SK-N-SH treated with all-trans-retinoic acid at 6 μM for 48 hours (cell line): Measurements from ENCODE around the gene SCYGR3.

Experiments
- ATAC-seq: fragments of 200-7000 bp; cut with Tn5 transposase; 3 replicates; pipeline ENCODE4 v1.9.1; 2020; ENCODE audit warnings: mild to moderate bottlenecking, moderate library complexity
- ARNTL ChIP-seq: fragments of 450-650 bp; formaldehyde crosslinking; IDR thresholded peaks from 2 replicates; pipeline ENCODE4 v1.5.0; 2020; ENCODE audit warnings: low read depth, mild to moderate bottlenecking, moderate library complexity, borderline replicate concordance
- BACH2 ChIP-seq: fragments of 250-450 bp; sonication (Bioruptor Pico); IDR thresholded peaks from 2 replicates; pipeline ENCODE4 v1.9.0; 2021; ENCODE audit warnings: mild to moderate bottlenecking, borderline replicate concordance
- CREB5 ChIP-seq: fragments of 250-450 bp; sonication (Bioruptor Pico); IDR thresholded peaks from 2 replicates; pipeline ENCODE4 v1.5.1; 2020; ENCODE audit warnings: low read depth, mild to moderate bottlenecking, moderate library complexity
- CSDC2 ChIP-seq: fragments of 250-450 bp; sonication (Bioruptor Pico); IDR thresholded peaks from 2 replicates; pipeline ENCODE4 v1.5.0; 2020; ENCODE audit warnings: mild to moderate bottlenecking, moderate library complexity
- CSRNP3 ChIP-seq: fragments of 250-450 bp; sonication (Bioruptor Pico); IDR thresholded peaks from 2 replicates; pipeline ENCODE4 v1.5.1; 2021; ENCODE audit warnings: mild to moderate bottlenecking, moderate library complexity
- ISL1 ChIP-seq: fragments of 250-450 bp; sonication (Bioruptor Pico); IDR thresholded peaks from 2 replicates; pipeline ENCODE4 v2.1.2; 2022; ENCODE audit warnings: mild to moderate bottlenecking, moderate library complexity
- PATZ1 ChIP-seq: fragments of 250-450 bp; sonication (Bioruptor Pico); IDR thresholded peaks from 2 replicates; pipeline ENCODE4 v1.8.0; 2020; ENCODE audit warnings: mild to moderate bottlenecking, moderate library complexity, borderline replicate concordance
- POU6F1 ChIP-seq: fragments of 250-450 bp; sonication (Bioruptor Pico); IDR thresholded peaks from 2 replicates; pipeline ENCODE4 v1.8.0; 2021; ENCODE audit warnings: low read depth, mild to moderate bottlenecking, moderate library complexity, borderline replicate concordance
- PPARA ChIP-seq: fragments of 250-450 bp; sonication (Bioruptor Pico); IDR thresholded peaks from 2 replicates; pipeline ENCODE4 v1.5.0; 2020; ENCODE audit warnings: mild to moderate bottlenecking, borderline replicate concordance
- RARB ChIP-seq: fragments of 250-450 bp; sonication (Bioruptor Pico); IDR thresholded peaks from 2 replicates; pipeline ENCODE4 v1.8.0; 2021; ENCODE audit warnings: mild to moderate bottlenecking, moderate library complexity
- SNAI2 ChIP-seq: fragments of 250-450 bp; sonication (Bioruptor Pico); IDR thresholded peaks from 2 replicates; pipeline ENCODE4 v1.5.0; 2020; ENCODE audit warnings: mild to moderate bottlenecking, moderate library complexity
- TCF4 ChIP-seq: fragments of 250-450 bp; sonication (Bioruptor Pico); IDR thresholded peaks from 2 replicates; pipeline ENCODE4 v1.8.0; 2021; ENCODE audit warnings: mild to moderate bottlenecking, moderate library complexity, borderline replicate concordance
- TOX ChIP-seq: fragments of 250-450 bp; sonication (Bioruptor Pico); IDR thresholded peaks from 2 replicates; pipeline ENCODE4 v1.8.0; 2021; ENCODE audit warnings: mild to moderate bottlenecking, moderate library complexity, borderline replicate concordance
- TSHZ2 ChIP-seq: fragments of 250-450 bp; sonication (Bioruptor Pico); IDR thresholded peaks from 2 replicates; pipeline ENCODE4 v1.5.0; 2020; ENCODE audit warnings: mild to moderate bottlenecking, moderate library complexity
- ZC3H10 ChIP-seq: fragments of 250-450 bp; sonication (Bioruptor Pico); IDR thresholded peaks from 2 replicates; pipeline ENCODE4 v1.5.1; 2021; ENCODE audit warnings: mild to moderate bottlenecking, moderate library complexity
- ZFP3 ChIP-seq: fragments of 250-450 bp; sonication (Bioruptor Pico); IDR thresholded peaks from 2 replicates; pipeline ENCODE4 v1.5.0; 2020; ENCODE audit warnings: mild to moderate bottlenecking, moderate library complexity
- ZFP30 ChIP-seq: fragments of 450-650 bp; formaldehyde crosslinking; IDR thresholded peaks from 2 replicates; pipeline ENCODE4 v1.5.0; 2022; ENCODE audit warnings: mild to moderate bottlenecking, moderate library complexity
- ZNF565 ChIP-seq: fragments of 450-650 bp; formaldehyde crosslinking; conservative IDR thresholded peaks from 2 replicates; pipeline ENCODE4 v1.5.0; 2020; ENCODE audit warnings: low read depth, mild to moderate bottlenecking, moderate library complexity
- ZNF70 ChIP-seq: fragments of 450-650 bp; formaldehyde crosslinking; IDR thresholded peaks from 2 replicates; pipeline ENCODE4 v1.5.0; 2020; ENCODE audit warnings: mild to moderate bottlenecking, moderate library complexity
- ZNF8 ChIP-seq: fragments of 450-650 bp; formaldehyde crosslinking; IDR thresholded peaks from 2 replicates; pipeline ENCODE4 v1.5.0; 2020; ENCODE audit warnings: mild to moderate bottlenecking, moderate library complexity

The SCYGR3 gene

GRCh38 chr2:227570615-227571014, 44.0 kb downstream of the SCYGR3 start:
- ATAC-seq = peak; percentile 30

GRCh38 chr2:227568852-227569169, 45.8 kb downstream of the SCYGR3 start:
- no peak for TF ChIP-seq BACH2 (CRISPR knock-in tag)
- no peak for TF ChIP-seq PPARA
- no peak for ATAC-seq

More at GRCh38 chr2:227570615-227571014, 44.0 kb downstream of the SCYGR3 start:
- TF ChIP-seq CREB5 (CRISPR knock-in tag) (no peak), PPARA (no peak), ZFP3 (CRISPR knock-in tag) (no peak), ZNF70 (CRISPR knock-in tag) (no peak), POU6F1 (no peak), TOX (CRISPR knock-in tag) (no peak), BACH2 (CRISPR knock-in tag) (no peak), SNAI2 (CRISPR knock-in tag) (no peak), CSDC2 (CRISPR knock-in tag) (no peak), TSHZ2 (no peak), ZNF8 (CRISPR knock-in tag) (no peak), ZC3H10 (CRISPR knock-in tag) (no peak), ISL1 (no peak)

GRCh38 chr2:227566012-227566411, 48.6 kb downstream of the SCYGR3 start:
- no peak for ATAC-seq
- TF ChIP-seq ISL1 (no peak), ZC3H10 (CRISPR knock-in tag) (no peak), POU6F1 (no peak), PPARA (no peak), PATZ1 (CRISPR knock-in tag) (no peak), ZFP30 (CRISPR knock-in tag) (no peak), CSDC2 (CRISPR knock-in tag) (no peak), ZFP3 (CRISPR knock-in tag) (no peak), CREB5 (CRISPR knock-in tag) (no peak), BACH2 (CRISPR knock-in tag) (no peak), ZNF70 (CRISPR knock-in tag) (no peak), RARB (no peak), ARNTL (CRISPR knock-in tag) (no peak), TCF4 (CRISPR knock-in tag) (no peak), CSRNP3 (no peak), TSHZ2 (no peak), ZNF8 (CRISPR knock-in tag) (no peak), ZNF565 (CRISPR knock-in tag) (no peak)
